Hepatocyte (in vitro differentiated cells): Measurements from ENCODE around the gene MYRF.

Experiments used
- EZH2phosphoT487 ChIP-seq: fragments of 200-600 bp; sonication (generic); IDR thresholded peaks from one replicate; pipeline ENCODE4 v1.6.1; 2018; ENCODE audit warnings: antibody characterized with exemption, mild to moderate bottlenecking, low read depth, moderate library complexity; ENCODE audit not compliant: unreplicated experiment, severe bottlenecking
- TF ChIP-seq, protein P1 (sequence below): fragments of 200-600 bp; sonication (generic); IDR thresholded peaks from 2 replicates; pipeline ENCODE4 v1.5.1; 2016; ENCODE audit warnings: antibody characterized with exemption, mild to moderate bottlenecking; ENCODE audit not compliant: poor library complexity

DNA sequence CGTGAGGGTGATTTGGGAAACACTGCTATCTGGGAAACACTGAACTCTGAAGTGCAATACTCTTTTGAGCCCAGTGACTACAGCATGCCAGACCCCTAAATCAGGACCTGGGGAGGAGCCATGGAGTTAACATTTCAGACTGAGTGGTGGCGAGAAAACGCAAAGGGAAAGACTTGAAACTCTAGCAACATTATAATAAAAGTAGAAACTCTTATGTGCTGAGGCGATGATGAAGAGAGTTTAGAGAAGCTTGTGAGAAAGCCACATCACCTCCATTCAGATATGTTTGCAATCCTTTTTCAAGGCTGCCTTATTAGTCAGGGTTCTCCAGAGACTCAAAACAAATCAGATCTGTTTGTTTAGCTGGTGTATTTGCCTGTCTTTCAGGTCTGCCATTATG is 42.1 kb downstream of the MYRF start:
- TF ChIP-seq, protein P1, sequence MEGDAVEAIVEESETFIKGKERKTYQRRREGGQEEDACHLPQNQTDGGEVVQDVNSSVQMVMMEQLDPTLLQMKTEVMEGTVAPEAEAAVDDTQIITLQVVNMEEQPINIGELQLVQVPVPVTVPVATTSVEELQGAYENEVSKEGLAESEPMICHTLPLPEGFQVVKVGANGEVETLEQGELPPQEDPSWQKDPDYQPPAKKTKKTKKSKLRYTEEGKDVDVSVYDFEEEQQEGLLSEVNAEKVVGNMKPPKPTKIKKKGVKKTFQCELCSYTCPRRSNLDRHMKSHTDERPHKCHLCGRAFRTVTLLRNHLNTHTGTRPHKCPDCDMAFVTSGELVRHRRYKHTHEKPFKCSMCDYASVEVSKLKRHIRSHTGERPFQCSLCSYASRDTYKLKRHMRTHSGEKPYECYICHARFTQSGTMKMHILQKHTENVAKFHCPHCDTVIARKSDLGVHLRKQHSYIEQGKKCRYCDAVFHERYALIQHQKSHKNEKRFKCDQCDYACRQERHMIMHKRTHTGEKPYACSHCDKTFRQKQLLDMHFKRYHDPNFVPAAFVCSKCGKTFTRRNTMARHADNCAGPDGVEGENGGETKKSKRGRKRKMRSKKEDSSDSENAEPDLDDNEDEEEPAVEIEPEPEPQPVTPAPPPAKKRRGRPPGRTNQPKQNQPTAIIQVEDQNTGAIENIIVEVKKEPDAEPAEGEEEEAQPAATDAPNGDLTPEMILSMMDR: no peak
- TF ChIP-seq EZH2phosphoT487: no peak
